Measurements from ENCODE around the gene KHDC4. TPM values are rescaled to one million over a fixed set of nuclear protein-coding genes. Genes with fewer than 3 reads are reported as not detected.

The KHDC4 gene
- total RNA-seq, 2 donors from 2014 or later, result 13.4 to 25.9 TPM

GRCh38 chr1:155969377-155969791 is 35.2 kb upstream of the KHDC4 start:
- Histone ChIP-seq H3K27me3 (no peaks in the 10 kb centered on the region), H3K36me3 (peaks cover 27% of the 10 kb centered on the region), H3K27ac (peak overlapping the region; percentile 75 to 84), H3K4me3 (no peak overlapping the region), H3K9me3 (no peaks in the 10 kb centered on the region), H3K4me1 (peaks cover 0 to 90% of the 10 kb centered on the region in 2 donors)
- TF ChIP-seq, protein P1, sequence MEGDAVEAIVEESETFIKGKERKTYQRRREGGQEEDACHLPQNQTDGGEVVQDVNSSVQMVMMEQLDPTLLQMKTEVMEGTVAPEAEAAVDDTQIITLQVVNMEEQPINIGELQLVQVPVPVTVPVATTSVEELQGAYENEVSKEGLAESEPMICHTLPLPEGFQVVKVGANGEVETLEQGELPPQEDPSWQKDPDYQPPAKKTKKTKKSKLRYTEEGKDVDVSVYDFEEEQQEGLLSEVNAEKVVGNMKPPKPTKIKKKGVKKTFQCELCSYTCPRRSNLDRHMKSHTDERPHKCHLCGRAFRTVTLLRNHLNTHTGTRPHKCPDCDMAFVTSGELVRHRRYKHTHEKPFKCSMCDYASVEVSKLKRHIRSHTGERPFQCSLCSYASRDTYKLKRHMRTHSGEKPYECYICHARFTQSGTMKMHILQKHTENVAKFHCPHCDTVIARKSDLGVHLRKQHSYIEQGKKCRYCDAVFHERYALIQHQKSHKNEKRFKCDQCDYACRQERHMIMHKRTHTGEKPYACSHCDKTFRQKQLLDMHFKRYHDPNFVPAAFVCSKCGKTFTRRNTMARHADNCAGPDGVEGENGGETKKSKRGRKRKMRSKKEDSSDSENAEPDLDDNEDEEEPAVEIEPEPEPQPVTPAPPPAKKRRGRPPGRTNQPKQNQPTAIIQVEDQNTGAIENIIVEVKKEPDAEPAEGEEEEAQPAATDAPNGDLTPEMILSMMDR (IDR thresholded peaks at IDR 0.05), result no peak
- no peak for DNase-seq (ENCODE audit: low spot score)

- Histone ChIP-seq H3K27me3 (no peaks in the 10 kb centered on the region), H3K4me1 (peaks cover 0 to 83% of the 10 kb centered on the region in 2 donors), H3K27ac (peak overlapping the region; percentile 75 to 84), H3K4me3 (no peak overlapping the region), H3K36me3 (peaks cover 32% of the 10 kb centered on the region), H3K9me3 (no peaks in the 10 kb centered on the region)
- TF ChIP-seq, protein P1 (IDR thresholded peaks at IDR 0.05), result no peak
- DNase-seq (ENCODE audit: low spot score), result no peak
Observed at GRCh38 chr1:155968670-155969069, 34.5 kb upstream of the KHDC4 start.

GRCh38 chr1:155968051-155968400 is 33.8 kb upstream of the KHDC4 start:
- TF ChIP-seq, protein P1 (IDR thresholded peaks at IDR 0.05), result no peak
- H3K4me3 ChIP-seq, result no peak overlapping the region
- DNase-seq (ENCODE audit: low spot score), result no peak
- peak overlapping the region; percentile 75 to 84 for H3K27ac ChIP-seq
- H3K27me3 ChIP-seq, result no peaks in the 10 kb centered on the region
- H3K9me3 ChIP-seq, result no peaks in the 10 kb centered on the region
- peaks cover 0 to 83% of the 10 kb centered on the region in 2 donors for H3K4me1 ChIP-seq
- H3K36me3 ChIP-seq, result peaks cover 38% of the 10 kb centered on the region

DNA sequence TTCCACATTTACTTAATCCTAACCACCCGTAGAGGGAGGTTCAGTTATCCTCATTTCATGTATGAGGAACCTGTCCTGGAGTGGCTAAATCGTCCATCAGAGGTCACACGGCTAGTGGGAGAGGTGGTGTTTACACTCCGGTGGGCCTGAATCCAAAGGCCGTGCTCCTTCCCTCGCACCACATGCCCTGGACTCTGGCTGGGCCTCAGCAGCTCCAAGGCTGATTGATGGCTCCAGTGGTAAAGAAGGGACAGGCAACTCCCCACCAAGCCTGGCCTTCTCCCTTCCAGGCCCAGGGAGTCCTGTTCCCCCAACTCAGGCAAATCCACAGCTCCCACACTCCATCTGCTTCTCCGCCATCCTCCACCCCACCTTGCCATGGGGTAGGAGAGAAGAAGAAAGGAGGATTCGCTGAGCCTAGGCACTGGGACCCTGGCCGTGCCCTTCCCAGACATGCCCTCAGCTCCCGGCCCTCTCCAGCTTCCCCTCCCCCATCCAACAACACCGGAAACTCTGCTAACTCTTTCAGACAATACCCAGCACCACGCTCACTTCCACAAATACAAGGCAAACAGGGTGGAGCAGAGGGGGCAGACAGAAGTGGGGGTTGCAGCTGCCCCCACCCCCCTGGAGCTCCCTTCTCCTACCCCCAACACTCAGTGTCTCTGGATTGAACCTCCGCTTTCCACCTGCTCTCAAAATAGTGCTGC is 33.3 kb upstream of the KHDC4 start:
- no peak for DNase-seq (ENCODE audit: low spot score)
- Histone ChIP-seq H3K27me3 (no peaks in the 10 kb centered on the region), H3K9me3 (no peaks in the 10 kb centered on the region), H3K36me3 (peaks cover 44% of the 10 kb centered on the region), H3K4me1 (peaks cover 0 to 83% of the 10 kb centered on the region in 2 donors), H3K27ac (peak overlapping the region; percentile 75 to 84), H3K4me3 (peak overlapping the region in 1 of 2 donors; percentile 9)
- TF ChIP-seq, protein P1 (IDR thresholded peaks at IDR 0.05), result no peak

DNA sequence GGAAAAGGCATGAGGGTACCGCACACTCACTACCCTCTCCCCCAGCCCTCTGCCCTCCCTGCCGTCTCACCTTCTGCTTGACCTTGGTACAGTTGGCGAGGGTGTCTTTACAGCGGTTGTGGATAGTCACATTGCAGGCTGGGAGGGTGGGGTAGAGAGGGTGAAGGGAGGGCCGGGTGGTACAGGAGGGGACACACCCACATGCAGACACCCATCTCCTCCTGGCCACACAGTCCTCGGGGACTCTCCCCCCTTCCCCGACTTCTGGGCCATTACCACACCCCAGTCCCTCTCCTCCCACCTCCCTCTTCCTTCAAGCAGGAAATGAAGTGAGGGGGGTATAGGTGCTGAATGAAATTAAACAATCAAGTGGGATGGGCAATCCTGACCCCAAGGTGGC is 32.5 kb upstream of the KHDC4 start:
- Histone ChIP-seq H3K36me3 (peaks cover 51% of the 10 kb centered on the region), H3K4me1 (peaks cover 0 to 83% of the 10 kb centered on the region in 2 donors), H3K4me3 (no peak overlapping the region)

More for the DNA sequence above, 32.5 kb upstream of the KHDC4 start:
- TF ChIP-seq, protein P1 (IDR thresholded peaks at IDR 0.05), result no peak
- Histone ChIP-seq H3K27me3 (no peaks in the 10 kb centered on the region), H3K27ac (peak overlapping the region; percentile 75 to 84), H3K9me3 (no peaks in the 10 kb centered on the region)
- no peak for DNase-seq (ENCODE audit: low spot score)
